ENCODE results near the gene STEAP4. TPM values are rescaled to one million over a fixed set of nuclear protein-coding genes. Genes with fewer than 3 reads are reported as not detected.
"Not testable (repeated sequence)": the region's sequence is repeated elsewhere in the genome, so short reads cannot be mapped to it uniquely, and the experiment has no call there.

Gene STEAP4
- total RNA-seq, 3 donors from 2014 or later = 2.1 to 42.2 (median 9.1) TPM

- no peak for ATAC-seq
Measured at GRCh38 chr7:88260719-88261118, 46.0 kb downstream of the STEAP4 start.

GRCh38 chr7:88259656-88260380, 46.9 kb downstream of the STEAP4 start:
- ATAC-seq (no peak), DNase-seq (no peak)
- no peaks in the 10 kb centered on the region for H3K36me3 ChIP-seq (ENCODE audit: low read depth)
- TF ChIP-seq CTCF (IDR thresholded peaks at IDR 0.05) = no peak
- H3K4me3 ChIP-seq = no peak overlapping the region
- intact Hi-C loops (cut with DNase I, micrococcal nuclease) = no loop called here
- peaks cover 2% of the 10 kb centered on the region for H3K9me3 ChIP-seq
- H3K4me1 ChIP-seq (ENCODE audit: low read depth) = no peaks in the 10 kb centered on the region

More at GRCh38 chr7:88260719-88261118, 46.0 kb downstream of the STEAP4 start:
- TF ChIP-seq CTCF (IDR thresholded peaks at IDR 0.05) = no peak
- intact Hi-C loops (cut with DNase I, micrococcal nuclease) = no loop called here
- Histone ChIP-seq H3K4me3 (no peak overlapping the region), H3K36me3 (ENCODE audit: low read depth) (no peaks in the 10 kb centered on the region), H3K9me3 (no peaks in the 10 kb centered on the region), H3K4me1 (ENCODE audit: low read depth) (no peaks in the 10 kb centered on the region)
- DNase-seq = no peak

- H3K4me3 ChIP-seq; H3K4me1 ChIP-seq (ENCODE audit: low read depth); DNase-seq; H3K36me3 ChIP-seq (ENCODE audit: low read depth); intact Hi-C loops (cut with DNase I, micrococcal nuclease); ATAC-seq: not testable (repeated sequence)
- H3K9me3 ChIP-seq = peaks cover 17% of the 10 kb centered on the region
Measured at GRCh38 chr7:88258296-88258695, 48.4 kb downstream of the STEAP4 start.

GRCh38 chr7:88256906-88257305, 49.8 kb downstream of the STEAP4 start:
- H3K4me3 ChIP-seq = no peak overlapping the region
- no peaks in the 10 kb centered on the region for H3K36me3 ChIP-seq (ENCODE audit: low read depth)
- no peak for TF ChIP-seq CTCF (IDR thresholded peaks at IDR 0.05)
- ATAC-seq = no peak
- DNase-seq = no peak
- intact Hi-C loops (cut with DNase I, micrococcal nuclease) = no loop called here
- peaks cover 29% of the 10 kb centered on the region for H3K9me3 ChIP-seq
- H3K4me1 ChIP-seq (ENCODE audit: low read depth) = no peaks in the 10 kb centered on the region

- intact Hi-C loops (cut with DNase I, micrococcal nuclease) = no loop called here
- no peak overlapping the region for H3K4me3 ChIP-seq
- no peaks in the 10 kb centered on the region for H3K36me3 ChIP-seq (ENCODE audit: low read depth)
- H3K4me1 ChIP-seq (ENCODE audit: low read depth) = no peaks in the 10 kb centered on the region
- TF ChIP-seq CTCF (IDR thresholded peaks at IDR 0.05) = no peak
- ATAC-seq = no peak
- peaks cover 29% of the 10 kb centered on the region for H3K9me3 ChIP-seq
- no peak for DNase-seq
Measured at GRCh38 chr7:88254721-88255424, 51.8 kb downstream of the STEAP4 start.

GRCh38 chr7:88253640-88254039, 53.1 kb downstream of the STEAP4 start:
- intact Hi-C loops (cut with DNase I, micrococcal nuclease) = no loop called here
- Histone ChIP-seq H3K9me3 (peaks cover 29% of the 10 kb centered on the region), H3K36me3 (ENCODE audit: low read depth) (no peaks in the 10 kb centered on the region), H3K4me3 (no peak overlapping the region), H3K4me1 (ENCODE audit: low read depth) (no peaks in the 10 kb centered on the region)
- DNase-seq (no peak), ATAC-seq (no peak)
- TF ChIP-seq CTCF (IDR thresholded peaks at IDR 0.05) = no peak
